SK-N-SH treated with all-trans-retinoic acid at 6 μM for 48 hours (cell line): Measurements from ENCODE around the gene MMP24OS.

Experiments used
- ARNTL ChIP-seq: fragments of 450-650 bp; formaldehyde crosslinking; IDR thresholded peaks from 2 replicates; pipeline ENCODE4 v1.5.0; 2020; ENCODE audit warnings: low read depth, mild to moderate bottlenecking, moderate library complexity, borderline replicate concordance
- BACH2 ChIP-seq: fragments of 250-450 bp; sonication (Bioruptor Pico); IDR thresholded peaks from 2 replicates; pipeline ENCODE4 v1.9.0; 2021; ENCODE audit warnings: mild to moderate bottlenecking, borderline replicate concordance
- CREB5 ChIP-seq: fragments of 250-450 bp; sonication (Bioruptor Pico); IDR thresholded peaks from 2 replicates; pipeline ENCODE4 v1.5.1; 2020; ENCODE audit warnings: low read depth, mild to moderate bottlenecking, moderate library complexity
- CSRNP3 ChIP-seq: fragments of 250-450 bp; sonication (Bioruptor Pico); IDR thresholded peaks from 2 replicates; pipeline ENCODE4 v1.5.1; 2021; ENCODE audit warnings: mild to moderate bottlenecking, moderate library complexity
- ESRRG ChIP-seq: fragments of 250-450 bp; sonication (Bioruptor Pico); IDR thresholded peaks from 2 replicates; pipeline ENCODE4 v1.6.1; 2021; ENCODE audit warnings: mild to moderate bottlenecking
- ISL1 ChIP-seq: fragments of 250-450 bp; sonication (Bioruptor Pico); IDR thresholded peaks from 2 replicates; pipeline ENCODE4 v2.1.2; 2022; ENCODE audit warnings: mild to moderate bottlenecking, moderate library complexity
- RARB ChIP-seq: fragments of 250-450 bp; sonication (Bioruptor Pico); IDR thresholded peaks from 2 replicates; pipeline ENCODE4 v1.8.0; 2021; ENCODE audit warnings: mild to moderate bottlenecking, moderate library complexity
- TCF4 ChIP-seq: fragments of 250-450 bp; sonication (Bioruptor Pico); IDR thresholded peaks from 2 replicates; pipeline ENCODE4 v1.8.0; 2021; ENCODE audit warnings: mild to moderate bottlenecking, moderate library complexity, borderline replicate concordance
- TOX ChIP-seq: fragments of 250-450 bp; sonication (Bioruptor Pico); IDR thresholded peaks from 2 replicates; pipeline ENCODE4 v1.8.0; 2021; ENCODE audit warnings: mild to moderate bottlenecking, moderate library complexity, borderline replicate concordance
- ZFP3 ChIP-seq: fragments of 250-450 bp; sonication (Bioruptor Pico); IDR thresholded peaks from 2 replicates; pipeline ENCODE4 v1.5.0; 2020; ENCODE audit warnings: mild to moderate bottlenecking, moderate library complexity
- ZNF70 ChIP-seq: fragments of 450-650 bp; formaldehyde crosslinking; IDR thresholded peaks from 2 replicates; pipeline ENCODE4 v1.5.0; 2020; ENCODE audit warnings: mild to moderate bottlenecking, moderate library complexity
- TF ChIP-seq, protein P1 (sequence below): fragments of 250-450 bp; sonication (Bioruptor Pico); IDR thresholded peaks from 2 replicates; pipeline ENCODE4 v1.5.0; 2020; ENCODE audit warnings: mild to moderate bottlenecking, moderate library complexity
- TF ChIP-seq, protein P2 (sequence below): fragments of 250-450 bp; sonication (Bioruptor Pico); IDR thresholded peaks from 2 replicates; pipeline ENCODE4 v1.8.0; 2020; ENCODE audit warnings: mild to moderate bottlenecking, moderate library complexity, borderline replicate concordance
- TF ChIP-seq, protein P3 (sequence below): fragments of 250-450 bp; sonication (Bioruptor Pico); IDR thresholded peaks from 2 replicates; pipeline ENCODE4 v1.8.0; 2021; ENCODE audit warnings: low read depth, mild to moderate bottlenecking, moderate library complexity, borderline replicate concordance

GRCh38 chr20:35267092-35267491 is 10.8 kb downstream of the MMP24OS start:
- TF ChIP-seq, protein P1, sequence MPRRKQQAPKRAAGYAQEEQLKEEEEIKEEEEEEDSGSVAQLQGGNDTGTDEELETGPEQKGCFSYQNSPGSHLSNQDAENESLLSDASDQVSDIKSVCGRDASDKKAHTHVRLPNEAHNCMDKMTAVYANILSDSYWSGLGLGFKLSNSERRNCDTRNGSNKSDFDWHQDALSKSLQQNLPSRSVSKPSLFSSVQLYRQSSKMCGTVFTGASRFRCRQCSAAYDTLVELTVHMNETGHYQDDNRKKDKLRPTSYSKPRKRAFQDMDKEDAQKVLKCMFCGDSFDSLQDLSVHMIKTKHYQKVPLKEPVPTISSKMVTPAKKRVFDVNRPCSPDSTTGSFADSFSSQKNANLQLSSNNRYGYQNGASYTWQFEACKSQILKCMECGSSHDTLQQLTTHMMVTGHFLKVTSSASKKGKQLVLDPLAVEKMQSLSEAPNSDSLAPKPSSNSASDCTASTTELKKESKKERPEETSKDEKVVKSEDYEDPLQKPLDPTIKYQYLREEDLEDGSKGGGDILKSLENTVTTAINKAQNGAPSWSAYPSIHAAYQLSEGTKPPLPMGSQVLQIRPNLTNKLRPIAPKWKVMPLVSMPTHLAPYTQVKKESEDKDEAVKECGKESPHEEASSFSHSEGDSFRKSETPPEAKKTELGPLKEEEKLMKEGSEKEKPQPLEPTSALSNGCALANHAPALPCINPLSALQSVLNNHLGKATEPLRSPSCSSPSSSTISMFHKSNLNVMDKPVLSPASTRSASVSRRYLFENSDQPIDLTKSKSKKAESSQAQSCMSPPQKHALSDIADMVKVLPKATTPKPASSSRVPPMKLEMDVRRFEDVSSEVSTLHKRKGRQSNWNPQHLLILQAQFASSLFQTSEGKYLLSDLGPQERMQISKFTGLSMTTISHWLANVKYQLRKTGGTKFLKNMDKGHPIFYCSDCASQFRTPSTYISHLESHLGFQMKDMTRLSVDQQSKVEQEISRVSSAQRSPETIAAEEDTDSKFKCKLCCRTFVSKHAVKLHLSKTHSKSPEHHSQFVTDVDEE, result no peak
- TF ChIP-seq ARNTL, result no peak
- TF ChIP-seq ESRRG (CRISPR knock-in tag), result no peak
- TF ChIP-seq, protein P2, sequence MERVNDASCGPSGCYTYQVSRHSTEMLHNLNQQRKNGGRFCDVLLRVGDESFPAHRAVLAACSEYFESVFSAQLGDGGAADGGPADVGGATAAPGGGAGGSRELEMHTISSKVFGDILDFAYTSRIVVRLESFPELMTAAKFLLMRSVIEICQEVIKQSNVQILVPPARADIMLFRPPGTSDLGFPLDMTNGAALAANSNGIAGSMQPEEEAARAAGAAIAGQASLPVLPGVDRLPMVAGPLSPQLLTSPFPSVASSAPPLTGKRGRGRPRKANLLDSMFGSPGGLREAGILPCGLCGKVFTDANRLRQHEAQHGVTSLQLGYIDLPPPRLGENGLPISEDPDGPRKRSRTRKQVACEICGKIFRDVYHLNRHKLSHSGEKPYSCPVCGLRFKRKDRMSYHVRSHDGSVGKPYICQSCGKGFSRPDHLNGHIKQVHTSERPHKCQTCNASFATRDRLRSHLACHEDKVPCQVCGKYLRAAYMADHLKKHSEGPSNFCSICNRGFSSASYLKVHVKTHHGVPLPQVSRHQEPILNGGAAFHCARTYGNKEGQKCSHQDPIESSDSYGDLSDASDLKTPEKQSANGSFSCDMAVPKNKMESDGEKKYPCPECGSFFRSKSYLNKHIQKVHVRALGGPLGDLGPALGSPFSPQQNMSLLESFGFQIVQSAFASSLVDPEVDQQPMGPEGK (CRISPR knock-in tag), result no peak
- TF ChIP-seq BACH2 (CRISPR knock-in tag), result no peak
- TF ChIP-seq ZFP3 (CRISPR knock-in tag), result no peak
- no peak for TF ChIP-seq ZNF70
- TF ChIP-seq TCF4 (CRISPR knock-in tag), result no peak
- TF ChIP-seq CREB5, result no peak
- no peak for TF ChIP-seq CSRNP3 (CRISPR knock-in tag)
- TF ChIP-seq, protein P3, sequence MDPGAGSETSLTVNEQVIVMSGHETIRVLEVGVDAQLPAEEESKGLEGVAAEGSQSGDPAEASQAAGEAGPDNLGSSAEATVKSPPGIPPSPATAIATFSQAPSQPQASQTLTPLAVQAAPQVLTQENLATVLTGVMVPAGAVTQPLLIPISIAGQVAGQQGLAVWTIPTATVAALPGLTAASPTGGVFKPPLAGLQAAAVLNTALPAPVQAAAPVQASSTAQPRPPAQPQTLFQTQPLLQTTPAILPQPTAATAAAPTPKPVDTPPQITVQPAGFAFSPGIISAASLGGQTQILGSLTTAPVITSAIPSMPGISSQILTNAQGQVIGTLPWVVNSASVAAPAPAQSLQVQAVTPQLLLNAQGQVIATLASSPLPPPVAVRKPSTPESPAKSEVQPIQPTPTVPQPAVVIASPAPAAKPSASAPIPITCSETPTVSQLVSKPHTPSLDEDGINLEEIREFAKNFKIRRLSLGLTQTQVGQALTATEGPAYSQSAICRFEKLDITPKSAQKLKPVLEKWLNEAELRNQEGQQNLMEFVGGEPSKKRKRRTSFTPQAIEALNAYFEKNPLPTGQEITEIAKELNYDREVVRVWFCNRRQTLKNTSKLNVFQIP (CRISPR knock-in tag), result no peak
- TF ChIP-seq ISL1 (CRISPR knock-in tag), result no peak
- TF ChIP-seq RARB (CRISPR knock-in tag), result no peak
- no peak for TF ChIP-seq TOX (CRISPR knock-in tag)
